Hepatic stellate cell (primary cell): ENCODE data around the gene NLGN3.

Experiments used
- DNase-seq: peaks from one replicate; pipeline ENCODE4 v3.0.0; 2011; ENCODE audit warnings: low spot score

NLGN3 gene

DNA sequence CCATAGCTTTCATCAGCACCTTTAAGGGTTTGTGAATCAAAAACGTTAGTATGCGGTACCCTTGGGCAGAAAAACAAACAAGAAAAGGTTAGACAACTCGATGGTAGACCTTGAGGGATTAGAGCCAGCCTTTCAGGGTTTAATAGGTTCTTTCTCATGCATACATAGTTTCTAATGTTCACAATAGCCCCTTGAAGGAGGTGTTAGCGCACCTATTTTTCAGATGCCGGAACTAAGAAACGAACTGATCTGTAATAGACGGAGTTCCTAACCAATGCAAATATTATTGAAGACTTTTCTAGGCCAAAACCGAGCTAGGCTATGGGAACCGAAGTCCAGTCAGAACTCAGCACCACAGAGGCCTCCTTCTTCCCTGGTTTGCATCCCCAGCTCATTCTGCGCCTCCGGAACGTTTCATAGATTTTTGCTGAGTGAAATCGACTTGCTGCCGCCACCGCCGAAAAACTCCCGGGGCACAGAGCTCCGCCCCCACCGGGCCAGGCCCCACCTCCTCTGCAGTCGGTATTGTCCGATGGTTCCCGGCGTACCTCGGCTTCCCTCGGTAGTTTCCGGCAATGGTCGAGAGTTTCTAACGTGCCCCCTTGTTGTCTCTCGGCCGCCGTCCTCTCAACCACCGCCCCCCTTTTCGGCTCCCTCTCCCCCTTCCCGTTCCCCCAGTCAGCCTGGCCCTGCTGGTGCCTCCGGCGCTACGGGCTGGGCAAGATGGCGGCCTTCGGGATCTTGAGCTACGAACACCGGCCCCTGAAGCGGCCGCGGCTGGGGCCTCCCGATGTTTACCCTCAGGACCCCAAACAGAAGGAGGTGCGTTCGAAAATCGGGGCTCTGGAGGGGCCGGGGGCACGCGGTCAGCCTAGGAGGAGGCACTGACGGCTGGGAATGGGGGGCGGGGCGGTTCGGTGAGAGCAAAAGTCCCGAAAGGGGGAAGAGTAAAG is 26.3 kb upstream of the NLGN3 start, which contains the start of gene MED12:
MED12 (plus strand) TSS at position 565 of the 953 bp plus-strand sequence; CDS start at position 724, 159 bp downstream.
- peak; percentile 75 for DNase-seq

DNA sequence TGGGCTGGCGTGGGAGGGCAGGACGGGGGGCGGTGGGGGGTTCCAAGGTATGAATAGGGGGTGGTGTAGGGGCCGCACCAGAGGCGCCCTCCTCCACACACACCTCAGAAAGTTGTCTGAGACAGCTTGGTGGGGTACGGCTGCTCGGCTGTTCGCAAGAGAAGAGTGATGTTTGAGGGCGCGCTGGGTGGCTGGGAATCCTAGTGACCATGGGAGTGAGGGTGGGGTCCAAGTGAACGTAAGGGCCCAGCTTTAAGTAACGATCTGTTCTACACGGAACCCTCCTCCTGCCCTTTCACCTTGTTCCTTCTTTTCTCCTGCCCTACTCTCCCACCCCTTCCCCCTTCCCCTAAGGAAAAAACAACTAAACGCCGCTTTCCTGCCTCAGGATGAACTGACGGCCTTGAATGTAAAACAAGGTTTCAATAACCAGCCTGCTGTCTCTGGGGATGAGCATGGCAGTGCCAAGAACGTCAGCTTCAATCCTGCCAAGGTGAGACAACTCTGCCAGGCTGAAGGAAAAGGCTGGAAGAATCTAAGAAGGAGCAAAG is 25.6 kb upstream of the NLGN3 start:
- DNase-seq, result no peak

DNA sequence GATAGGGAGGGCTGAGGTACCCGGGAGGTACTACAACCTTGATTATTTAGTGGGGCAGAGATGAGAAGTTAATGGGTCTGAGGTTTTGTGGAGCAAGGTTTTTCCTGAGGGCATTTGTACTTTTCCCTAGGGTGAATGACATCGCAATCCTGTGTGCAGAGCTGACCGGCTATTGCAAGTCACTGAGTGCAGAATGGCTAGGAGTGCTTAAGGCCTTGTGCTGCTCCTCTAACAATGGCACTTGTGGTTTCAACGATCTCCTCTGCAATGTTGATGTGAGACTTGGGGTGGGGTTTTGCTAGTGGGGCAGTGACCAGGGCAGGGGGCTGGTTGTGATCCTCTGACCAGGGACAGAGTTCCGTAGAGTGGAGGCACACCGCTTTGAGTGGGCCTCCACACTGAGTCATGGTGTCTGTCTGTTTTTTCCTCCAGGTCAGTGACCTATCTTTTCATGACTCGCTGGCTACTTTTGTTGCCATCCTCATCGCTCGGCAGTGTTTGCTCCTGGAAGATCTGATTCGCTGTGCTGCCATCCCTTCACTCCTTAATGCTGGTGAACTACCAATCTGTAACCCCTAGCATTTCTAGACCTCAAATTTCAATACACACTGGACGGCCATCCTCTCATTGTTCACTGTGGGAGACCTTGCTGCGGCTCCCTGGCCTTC is 16.3 kb upstream of the NLGN3 start:
- DNase-seq, result no peak

DNA sequence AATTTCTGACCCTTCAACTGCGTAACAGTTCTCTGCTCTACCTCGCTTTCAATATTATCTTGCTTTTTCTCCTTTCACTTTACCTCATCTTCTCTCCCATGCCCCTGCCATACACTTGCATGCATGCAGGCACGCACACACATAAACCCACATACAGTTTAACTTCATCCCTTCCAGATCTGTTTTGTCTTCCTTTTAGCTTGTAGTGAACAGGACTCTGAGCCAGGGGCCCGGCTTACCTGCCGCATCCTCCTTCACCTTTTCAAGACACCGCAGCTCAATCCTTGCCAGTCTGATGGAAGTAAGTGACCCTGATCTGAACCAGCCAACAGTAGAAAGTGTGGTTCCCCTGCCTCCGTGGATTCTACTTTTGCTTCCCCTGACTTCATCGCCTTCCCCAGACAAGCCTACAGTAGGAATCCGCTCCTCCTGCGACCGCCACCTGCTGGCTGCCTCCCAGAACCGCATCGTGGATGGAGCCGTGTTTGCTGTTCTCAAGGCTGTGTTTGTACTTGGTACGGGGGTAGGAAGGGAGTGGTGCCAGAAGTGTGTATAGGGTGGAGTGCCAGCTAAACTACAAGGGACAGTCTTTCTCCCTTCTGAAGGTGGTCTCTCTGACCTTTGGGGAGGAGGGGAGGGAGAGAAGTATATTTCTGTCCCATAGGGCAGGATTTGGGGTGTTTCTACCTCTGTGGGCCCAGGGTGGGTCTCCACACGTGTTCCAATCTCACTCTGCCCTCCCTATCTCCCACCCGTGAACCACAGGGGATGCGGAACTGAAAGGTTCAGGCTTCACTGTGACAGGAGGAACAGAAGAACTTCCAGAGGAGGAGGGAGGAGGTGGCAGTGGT is 15.5 kb upstream of the NLGN3 start:
- peak; percentile 71 for DNase-seq

DNA sequence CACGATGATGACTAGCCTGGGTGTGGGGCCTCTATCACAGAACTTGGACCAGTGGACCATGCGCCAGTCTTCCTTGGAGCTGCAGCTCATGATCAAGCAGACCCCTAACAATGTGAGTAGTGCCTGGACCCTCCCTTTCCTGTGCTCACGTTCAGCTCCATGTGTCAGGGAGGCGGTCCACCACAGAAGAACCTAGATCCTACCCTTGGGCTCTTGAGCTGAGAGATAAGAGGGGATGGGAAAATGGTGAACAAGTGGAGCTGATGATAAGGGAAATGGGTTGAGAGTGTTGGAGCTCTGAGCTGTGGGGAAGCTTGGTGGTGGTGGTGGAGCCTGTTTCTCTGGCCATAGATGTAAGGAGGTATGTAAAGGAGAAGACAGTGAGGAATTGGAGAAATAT is 13.1 kb upstream of the NLGN3 start:
- no peak for DNase-seq

DNA sequence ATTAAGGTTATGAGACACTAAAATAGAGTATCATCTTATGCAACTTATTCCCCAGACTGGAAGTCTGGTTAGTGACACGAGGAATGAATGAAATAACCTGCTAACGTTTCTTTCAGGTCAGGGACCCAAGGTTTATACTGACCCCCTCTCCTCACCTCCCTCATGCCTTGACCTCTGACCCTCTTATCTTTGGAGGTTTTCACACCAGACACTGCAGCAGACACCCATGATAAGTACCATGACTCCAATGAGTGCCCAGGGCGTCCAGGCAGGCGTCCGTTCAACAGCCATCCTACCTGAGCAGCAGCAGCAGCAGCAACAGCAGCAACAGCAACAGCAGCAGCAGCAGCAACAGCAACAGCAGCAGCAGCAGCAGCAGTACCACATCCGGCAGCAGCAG is 4.2 kb upstream of the NLGN3 start:
- DNase-seq, result no peak

DNA sequence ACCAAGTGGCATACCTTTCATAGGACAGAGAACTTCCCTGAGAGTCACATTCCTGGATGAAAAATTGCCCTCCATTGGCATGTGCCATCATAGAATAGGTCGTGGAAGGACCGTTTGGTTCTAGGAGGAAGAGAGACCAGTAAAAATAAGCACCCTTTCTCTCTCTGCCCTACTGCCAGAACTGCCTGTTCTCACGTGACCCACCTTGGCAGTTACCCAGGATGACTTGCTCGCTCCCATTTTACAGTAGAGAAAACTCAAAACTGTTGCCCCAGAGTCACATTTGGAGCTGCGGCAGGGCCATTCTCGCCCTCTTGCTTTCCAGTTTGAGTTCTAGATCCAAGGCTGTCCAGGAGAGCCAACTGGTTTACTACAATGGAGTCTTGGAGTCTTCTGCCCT is 1.1 kb upstream of the NLGN3 start:
- DNase-seq, result no peak

DNA sequence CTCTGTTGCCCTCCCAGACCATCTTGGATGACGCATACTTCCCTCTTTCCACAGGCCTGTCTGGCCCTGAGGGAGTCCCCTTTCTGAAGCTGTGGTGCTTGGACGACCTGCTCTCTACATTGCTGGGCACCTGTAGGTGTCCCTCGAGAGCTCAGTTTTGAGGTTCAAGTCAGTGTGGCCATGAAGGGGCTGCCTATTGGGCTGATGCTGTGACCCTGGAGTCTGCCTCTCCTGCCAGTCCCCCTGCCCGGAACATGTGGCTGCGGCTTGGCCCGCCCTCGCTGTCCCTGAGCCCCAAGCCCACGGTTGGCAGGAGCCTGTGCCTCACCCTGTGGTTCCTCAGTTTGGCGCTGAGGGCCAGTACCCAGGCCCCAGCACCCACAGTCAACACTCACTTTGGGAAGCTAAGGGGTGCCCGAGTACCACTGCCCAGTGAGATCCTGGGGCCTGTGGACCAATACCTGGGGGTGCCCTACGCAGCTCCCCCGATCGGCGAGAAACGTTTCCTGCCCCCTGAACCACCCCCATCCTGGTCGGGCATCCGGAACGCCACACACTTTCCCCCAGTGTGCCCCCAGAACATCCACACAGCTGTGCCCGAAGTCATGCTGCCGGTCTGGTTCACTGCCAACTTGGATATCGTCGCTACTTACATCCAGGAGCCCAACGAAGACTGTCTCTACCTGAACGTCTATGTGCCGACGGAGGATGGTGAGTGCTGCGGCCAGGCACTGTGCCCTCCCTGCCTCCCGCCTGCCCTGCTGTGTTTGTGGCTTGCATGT is 3.0 kb downstream of the NLGN3 start:
- no peak for DNase-seq

DNA sequence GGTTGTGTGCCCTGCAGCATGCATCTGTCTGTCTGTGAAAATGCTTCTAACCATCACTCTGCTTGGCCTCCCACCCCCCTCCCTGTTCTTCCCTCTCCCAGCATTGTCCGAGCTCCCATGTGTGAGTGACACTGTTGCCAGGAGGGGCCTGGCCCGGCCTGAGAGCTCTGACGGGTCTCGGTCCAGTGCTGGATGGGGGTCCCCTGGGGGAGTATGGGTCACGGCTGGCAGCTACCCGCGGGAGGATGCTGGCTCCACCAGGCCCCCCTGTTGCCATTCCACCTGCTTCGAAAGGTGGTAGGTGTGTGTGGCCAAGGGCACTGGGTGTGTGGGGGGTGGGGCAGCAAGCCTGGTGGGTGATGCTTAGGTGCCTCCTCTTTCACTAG is 3.6 kb downstream of the NLGN3 start:
- no peak for DNase-seq

DNA sequence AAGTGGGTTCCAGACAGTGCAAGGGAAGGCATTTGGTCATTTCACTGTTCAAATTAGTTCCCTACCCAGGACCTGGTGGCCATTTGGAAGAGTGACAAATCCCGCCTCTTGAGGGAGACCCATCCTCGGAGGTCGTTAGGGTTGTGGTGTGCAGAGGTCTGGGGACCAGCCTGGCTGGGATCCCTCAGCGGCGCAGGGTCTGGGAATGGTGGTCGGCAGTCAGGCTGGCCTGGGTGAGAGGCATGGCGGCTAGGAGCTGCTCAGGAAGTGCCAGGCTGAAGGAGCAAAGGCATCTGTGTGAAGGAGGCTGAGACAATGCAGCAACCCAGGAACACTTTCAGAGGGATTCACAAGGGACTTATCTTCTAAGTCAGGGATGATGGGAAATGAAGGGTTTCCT is 6.7 kb downstream of the NLGN3 start:
- DNase-seq, result no peak

DNA sequence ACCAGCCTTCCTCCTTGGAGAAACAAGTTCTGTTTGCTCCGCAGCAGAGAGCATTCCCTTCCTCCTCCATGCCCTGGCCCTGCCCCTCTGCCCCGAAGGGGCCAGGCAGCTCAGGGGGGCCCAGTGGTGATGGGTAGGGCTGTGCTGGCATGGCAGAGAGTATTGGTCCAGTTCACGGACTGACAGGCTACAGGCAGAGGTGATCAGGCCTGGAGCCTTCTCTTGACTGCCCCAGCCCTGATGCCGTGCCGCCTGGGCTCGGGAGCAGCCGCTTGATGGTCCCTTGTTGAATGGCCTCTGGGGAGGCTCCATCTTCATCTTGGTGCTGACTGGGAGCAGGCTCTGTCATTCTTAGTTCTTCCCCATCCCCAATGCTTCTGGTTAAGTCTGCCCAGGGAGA is 9.6 kb downstream of the NLGN3 start:
- DNase-seq, result no peak

DNA sequence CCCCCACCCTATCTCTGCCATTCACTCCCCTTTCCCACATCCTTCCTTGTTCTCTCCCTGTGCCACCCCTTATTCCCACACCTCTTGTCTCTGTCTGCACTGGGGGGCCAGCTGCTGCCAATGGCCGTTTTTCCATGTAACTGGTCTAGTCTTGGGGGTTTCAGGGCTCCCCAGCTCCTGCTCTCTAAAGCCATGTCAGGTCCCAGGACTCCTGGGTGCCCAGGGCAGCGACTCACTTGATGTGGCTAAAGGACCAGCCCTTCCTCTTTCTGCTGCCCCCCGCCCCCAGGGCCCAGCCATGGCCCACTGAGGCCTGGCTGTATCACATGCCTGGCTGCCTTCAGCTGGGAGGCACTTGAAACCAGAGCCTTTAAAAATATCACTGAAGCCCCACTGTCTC is 10.0 kb downstream of the NLGN3 start:
- no peak for DNase-seq

DNA sequence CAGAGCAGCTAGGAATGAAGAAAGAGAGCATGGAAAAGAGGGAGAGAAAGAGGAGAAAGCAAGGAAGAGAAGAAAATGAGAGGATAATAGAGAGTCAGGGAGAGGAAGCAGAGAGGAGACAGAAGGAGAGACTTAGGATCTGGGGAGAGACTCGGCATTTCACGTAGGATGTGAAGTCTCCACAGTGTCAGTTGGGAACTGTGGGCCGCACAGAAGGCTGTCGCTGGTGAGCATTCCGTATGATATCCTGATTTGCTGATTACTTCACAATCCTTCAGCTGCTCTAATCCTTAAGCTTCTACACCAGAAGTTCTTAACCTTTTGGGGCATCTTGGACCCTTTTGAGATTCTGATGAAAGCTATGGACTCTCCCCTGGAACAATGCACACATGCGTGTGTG is 14.0 kb downstream of the NLGN3 start:
- no peak for DNase-seq

DNA sequence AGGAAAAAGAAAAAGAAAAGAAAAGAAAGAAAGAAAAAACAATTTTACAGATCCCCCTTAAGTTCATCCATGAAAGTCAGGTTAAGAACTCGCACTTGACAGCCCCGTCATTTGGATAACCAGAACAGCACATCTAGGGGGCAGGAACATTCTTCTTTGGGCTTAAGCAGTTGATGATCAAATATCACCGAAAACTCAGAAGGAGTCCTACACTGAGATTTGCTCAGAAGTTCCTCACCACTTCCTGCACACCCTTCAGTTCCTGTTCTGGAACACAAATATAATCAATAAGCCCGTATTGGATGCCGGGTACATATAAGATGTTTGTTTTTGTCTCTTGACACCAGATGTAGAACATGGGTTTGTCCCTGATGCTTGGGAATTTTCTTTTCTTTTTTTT is 14.7 kb downstream of the NLGN3 start:
- DNase-seq, result no peak

DNA sequence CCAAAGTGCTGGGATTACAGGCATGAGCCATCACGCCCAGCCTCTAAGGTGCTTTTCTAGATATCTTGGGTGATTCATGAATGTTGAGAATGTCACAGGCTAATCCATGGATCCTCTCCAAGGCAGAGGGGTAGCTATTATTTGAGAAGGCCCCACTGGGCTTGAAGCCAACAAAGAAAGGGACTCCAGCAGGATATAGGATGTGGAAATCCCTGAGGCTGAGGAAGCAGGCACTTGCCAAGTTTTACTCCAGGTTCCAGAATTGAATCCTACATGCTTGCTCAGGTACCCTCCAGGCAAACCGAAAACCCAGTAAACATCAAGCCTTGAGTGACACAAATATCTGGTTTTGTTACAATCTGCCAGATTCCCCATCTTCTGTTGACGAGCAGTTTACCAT is 15.8 kb downstream of the NLGN3 start:
- DNase-seq, result no peak

DNA sequence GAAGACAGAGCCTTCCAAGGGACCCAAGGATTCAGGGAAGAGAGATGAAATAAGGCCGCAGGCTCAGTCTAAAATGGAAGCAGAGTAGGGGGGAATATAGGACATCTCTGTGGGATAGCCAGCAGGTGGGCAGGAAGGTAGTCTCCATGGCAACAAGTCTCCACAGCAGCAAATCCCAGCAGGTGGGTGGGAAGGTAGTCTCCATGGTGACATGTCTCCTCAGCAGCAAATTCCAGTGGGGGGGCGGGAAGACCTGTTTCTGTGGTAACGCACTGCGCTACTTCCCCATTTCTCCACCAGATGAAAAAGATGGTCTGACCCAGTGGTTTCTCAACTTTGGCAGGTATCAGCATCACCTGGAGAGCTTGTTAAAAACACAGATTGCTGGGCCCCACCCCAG is 18.3 kb downstream of the NLGN3 start:
- no peak for DNase-seq

DNA sequence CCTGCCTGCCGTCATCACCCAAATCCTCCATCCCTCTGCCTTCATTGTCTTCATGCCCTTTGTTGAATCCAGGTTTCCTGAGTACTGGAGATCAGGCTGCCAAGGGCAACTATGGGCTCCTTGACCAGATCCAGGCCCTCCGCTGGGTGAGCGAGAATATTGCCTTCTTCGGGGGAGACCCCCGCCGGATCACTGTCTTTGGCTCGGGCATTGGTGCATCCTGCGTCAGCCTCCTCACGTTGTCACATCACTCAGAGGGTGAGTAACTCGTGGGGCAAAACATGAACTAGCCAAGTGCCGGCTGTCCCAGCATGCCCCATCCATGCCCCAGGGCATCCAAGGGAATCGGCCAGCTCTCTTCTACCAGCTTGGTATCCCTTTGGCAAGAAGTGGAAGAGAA is 19.4 kb downstream of the NLGN3 start:
- DNase-seq, result no peak

DNA sequence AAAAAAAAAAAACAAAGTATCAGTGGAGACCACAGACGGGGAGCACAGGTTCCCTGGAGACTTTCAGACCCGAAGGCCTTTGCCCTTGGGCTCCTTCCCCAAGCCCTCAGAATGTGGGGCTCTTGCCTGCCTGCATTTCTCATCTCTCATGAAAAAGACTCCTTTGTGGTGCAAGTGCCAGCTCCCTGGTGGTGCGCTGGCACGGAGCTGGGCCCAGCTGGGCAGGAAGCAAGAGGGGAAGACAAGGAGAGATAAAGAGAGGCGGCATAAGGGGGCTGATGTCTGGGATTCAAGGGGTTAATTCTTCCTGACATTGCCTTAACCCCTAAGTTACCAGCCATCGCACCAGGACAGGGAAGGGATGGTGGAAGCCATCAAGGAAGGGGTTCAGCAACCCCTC is 21.8 kb downstream of the NLGN3 start:
- DNase-seq, result no peak

DNA sequence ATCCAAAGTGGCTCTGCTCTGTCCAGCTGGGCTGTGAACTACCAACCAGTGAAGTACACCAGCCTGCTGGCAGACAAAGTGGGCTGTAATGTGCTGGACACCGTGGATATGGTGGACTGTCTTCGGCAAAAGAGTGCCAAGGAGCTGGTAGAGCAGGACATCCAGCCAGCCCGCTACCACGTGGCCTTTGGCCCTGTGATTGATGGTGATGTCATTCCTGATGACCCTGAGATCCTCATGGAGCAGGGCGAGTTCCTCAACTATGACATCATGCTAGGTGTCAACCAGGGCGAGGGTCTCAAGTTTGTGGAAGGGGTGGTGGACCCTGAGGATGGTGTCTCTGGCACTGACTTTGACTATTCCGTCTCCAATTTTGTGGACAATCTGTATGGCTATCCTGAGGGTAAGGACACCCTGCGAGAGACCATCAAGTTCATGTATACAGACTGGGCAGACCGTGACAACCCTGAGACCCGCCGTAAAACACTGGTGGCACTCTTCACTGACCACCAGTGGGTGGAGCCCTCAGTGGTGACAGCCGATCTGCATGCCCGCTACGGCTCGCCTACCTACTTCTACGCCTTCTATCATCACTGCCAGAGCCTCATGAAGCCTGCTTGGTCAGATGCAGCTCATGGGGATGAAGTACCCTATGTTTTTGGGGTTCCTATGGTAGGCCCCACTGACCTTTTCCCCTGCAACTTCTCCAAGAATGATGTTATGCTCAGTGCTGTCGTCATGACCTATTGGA is 22.6 kb downstream of the NLGN3 start:
- no peak for DNase-seq

DNA sequence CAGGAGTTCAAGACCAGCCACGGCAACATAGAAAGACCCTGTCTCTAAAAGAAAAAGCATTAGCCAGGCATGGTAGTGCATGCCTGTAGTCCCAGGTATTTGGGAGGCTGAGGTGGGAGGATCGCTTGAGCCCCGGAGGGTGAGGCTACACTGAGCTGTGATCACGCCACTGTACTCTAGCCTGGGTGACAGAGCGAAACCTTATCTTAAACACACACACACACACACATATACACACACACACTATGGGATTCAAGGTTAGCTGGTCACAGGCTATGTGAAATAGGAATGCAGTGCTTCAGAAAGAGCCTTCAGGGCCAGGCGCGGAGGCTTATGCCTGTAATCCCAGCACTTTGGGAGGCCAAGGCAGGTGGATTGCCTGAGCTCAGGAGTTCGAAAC is 23.5 kb downstream of the NLGN3 start:
- DNase-seq, result no peak

DNA sequence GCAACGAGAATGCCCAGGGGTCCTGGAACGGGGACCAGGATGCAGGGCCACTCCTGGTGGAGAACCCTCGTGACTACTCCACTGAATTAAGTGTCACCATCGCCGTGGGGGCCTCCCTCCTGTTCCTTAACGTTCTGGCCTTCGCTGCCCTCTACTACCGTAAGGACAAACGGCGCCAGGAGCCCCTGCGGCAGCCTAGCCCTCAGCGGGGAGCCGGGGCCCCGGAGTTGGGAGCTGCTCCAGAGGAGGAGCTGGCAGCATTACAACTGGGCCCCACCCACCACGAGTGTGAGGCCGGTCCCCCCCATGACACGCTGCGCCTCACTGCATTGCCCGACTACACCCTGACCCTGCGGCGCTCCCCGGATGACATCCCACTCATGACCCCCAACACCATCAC is 24.9 kb downstream of the NLGN3 start:
- DNase-seq, result no peak
